Activated CD4-positive, alpha-beta T cell treated with anti-CD3 and anti-CD28 coated beads, Interleukin-10, Interleukin-2, amounts not matched to agents 100 ng/mL and 50 ng/mL, durations not matched to agents 16 hours and 8 hours (primary cell): ENCODE results near the gene SNRNP70.
"Not testable (repeated sequence)": the region's sequence is repeated elsewhere in the genome, so short reads cannot be mapped to it uniquely, and the experiment has no call there.

Experiments used
- DNase-seq: peaks from one replicate; pipeline ENCODE4 v3.0.0-alpha.2; 2020

Gene SNRNP70

GRCh38 chr19:49085020-49085867 is at the start of gene SNRNP70:
Gene SNRNP70, plus strand, starts transcription at chr19:49085451. Its CDS starts 964 bp downstream, at chr19:49086415.
- peak; percentile 100 for DNase-seq

- DNase-seq = peak; percentile 79
Observed at GRCh38 chr19:49036815-49037214, 48.4 kb upstream of the SNRNP70 start, which contains the start of gene CGB1. Gene CGB1, minus strand, starts transcription at chr19:49036895. Its CDS starts 184 bp downstream, at chr19:49036711.

GRCh38 chr19:49038111-49038510 is 47.1 kb upstream of the SNRNP70 start:
- not testable (repeated sequence) for DNase-seq

- not testable (repeated sequence) for DNase-seq
Observed at GRCh38 chr19:49038557-49039276, 46.5 kb upstream of the SNRNP70 start.

GRCh38 chr19:49039736-49040135 is 45.5 kb upstream of the SNRNP70 start:
- not testable (repeated sequence) for DNase-seq

GRCh38 chr19:49042177-49042576 is 43.1 kb upstream of the SNRNP70 start:
- DNase-seq = no peak

GRCh38 chr19:49042666-49043065 is 42.6 kb upstream of the SNRNP70 start:
- not testable (repeated sequence) for DNase-seq

GRCh38 chr19:49043548-49043947 is 41.7 kb upstream of the SNRNP70 start, which contains the start of gene CGB5:
Gene CGB5, plus strand, starts transcription at chr19:49043848. Its CDS starts 362 bp downstream, at chr19:49044210.
- not testable (repeated sequence) for DNase-seq

- DNase-seq = not testable (repeated sequence)
Observed at GRCh38 chr19:49049011-49049410, 36.2 kb upstream of the SNRNP70 start, which contains the start of gene CGB8. Gene CGB8, minus strand, starts transcription at chr19:49049111. Its CDS starts 372 bp downstream, at chr19:49048739.

- not testable (repeated sequence) for DNase-seq
Observed at GRCh38 chr19:49049834-49050233, 35.4 kb upstream of the SNRNP70 start.

GRCh38 chr19:49050376-49051033 is 34.7 kb upstream of the SNRNP70 start:
- DNase-seq = not testable (repeated sequence)

- peak; percentile 42 for DNase-seq
Observed at GRCh38 chr19:49056101-49056901, 28.9 kb upstream of the SNRNP70 start.

GRCh38 chr19:49056902-49057596 is 28.2 kb upstream of the SNRNP70 start:
- not testable (repeated sequence) for DNase-seq

GRCh38 chr19:49057636-49058234 is 27.5 kb upstream of the SNRNP70 start, which contains the start of gene CGB7:
Gene CGB7, minus strand, starts transcription at chr19:49057749. Its CDS starts 2,374 bp downstream, at chr19:49055375.
- peak; percentile 34 for DNase-seq

GRCh38 chr19:49058562-49058961 is 26.7 kb upstream of the SNRNP70 start:
- DNase-seq = peak; percentile 32

- DNase-seq = no peak
Observed at GRCh38 chr19:49059053-49059452, 26.2 kb upstream of the SNRNP70 start.

- no peak for DNase-seq
Observed at GRCh38 chr19:49061000-49061399, 24.3 kb upstream of the SNRNP70 start.

- no peak for DNase-seq
Observed at GRCh38 chr19:49061445-49061844, 23.8 kb upstream of the SNRNP70 start.

GRCh38 chr19:49064029-49064629 is 21.1 kb upstream of the SNRNP70 start:
- DNase-seq = no peak
